Coronary artery (tissue), 2 donors: ENCODE data around the gene VPS4B.

Source experiments
- DNase-seq: peaks from one replicate; pipeline ENCODE4 v3.0.0-alpha.2; 2017; ENCODE audit warnings: low spot score
- H3K27ac ChIP-seq, 2 donors: fragments of 200-600 bp; sonication (generic); one replicate each; pipeline ENCODE4 v1.5.1; 2016 to 2019
- H3K4me3 ChIP-seq: fragments of 200-600 bp; sonication (generic); 2 replicates; pipeline ENCODE4 v1.5.1; 2016; ENCODE audit warnings: mild to moderate bottlenecking, moderate library complexity
- CTCF ChIP-seq: fragments of 200-600 bp; sonication (generic); IDR thresholded peaks from one replicate; pipeline ENCODE4 v1.5.1; 2019; ENCODE audit warnings: antibody characterized with exemption

Gene VPS4B

GRCh38 chr18:63433334-63433866, 11.1 kb upstream of the VPS4B start:
- no peak for TF ChIP-seq CTCF
- peak overlapping the region; percentile 67 to 68 for H3K27ac ChIP-seq
- H3K4me3 ChIP-seq, result peak overlapping the region; percentile 14
- DNase-seq, result no peak

GRCh38 chr18:63431180-63431579, 8.9 kb upstream of the VPS4B start:
- no peak for DNase-seq
- H3K4me3 ChIP-seq, result no peak overlapping the region
- TF ChIP-seq CTCF, result no peak
- H3K27ac ChIP-seq, result no peak overlapping the region

- H3K4me3 ChIP-seq, result no peak overlapping the region
- TF ChIP-seq CTCF, result no peak
- DNase-seq, result no peak
Observed at GRCh38 chr18:63430526-63430925, 8.2 kb upstream of the VPS4B start.

GRCh38 chr18:63427558-63427957, 5.3 kb upstream of the VPS4B start:
- no peak overlapping the region for H3K27ac ChIP-seq
- DNase-seq, result no peak
- no peak for TF ChIP-seq CTCF
- no peak overlapping the region for H3K4me3 ChIP-seq

More at GRCh38 chr18:63430526-63430925, 8.2 kb upstream of the VPS4B start:
- no peak overlapping the region for H3K27ac ChIP-seq

- H3K27ac ChIP-seq, result peak overlapping the region; percentile 92 to 97
- no peak for TF ChIP-seq CTCF
- H3K4me3 ChIP-seq, result peak overlapping the region; percentile 94
- DNase-seq, result no peak
Observed at GRCh38 chr18:63422864-63423304, 608 bp upstream of the VPS4B start.

- peak overlapping the region; percentile 92 to 97 for H3K27ac ChIP-seq
- no peak for TF ChIP-seq CTCF
Observed at GRCh38 chr18:63421514-63421913, 762 bp downstream of the VPS4B start.

GRCh38 chr18:63412953-63413352, 9.3 kb downstream of the VPS4B start:
- DNase-seq, result no peak

More at GRCh38 chr18:63421514-63421913, 762 bp downstream of the VPS4B start:
- DNase-seq, result no peak
- peak overlapping the region; percentile 94 for H3K4me3 ChIP-seq

More at GRCh38 chr18:63412953-63413352, 9.3 kb downstream of the VPS4B start:
- H3K27ac ChIP-seq, result no peak overlapping the region
- TF ChIP-seq CTCF, result no peak
- no peak overlapping the region for H3K4me3 ChIP-seq
